ENCODE results near the gene RPL3.
"Not testable (repeated sequence)": the region's sequence is repeated elsewhere in the genome, so short reads cannot be mapped to it uniquely, and the experiment has no call there.

RPL3 gene

GRCh38 chr22:39350757-39351688, 31.6 kb upstream of the RPL3 start:
- DNase-seq: no peak

GRCh38 chr22:39349967-39350726, 30.7 kb upstream of the RPL3 start, which contains the start of gene SYNGR1:
SYNGR1 (plus strand) TSS chr22:39349991; CDS start chr22:39350011, 20 bp downstream.
- no peak for DNase-seq

GRCh38 chr22:39349506-39349966, 30.1 kb upstream of the RPL3 start:
- no peak for DNase-seq

GRCh38 chr22:39348909-39349505, 29.6 kb upstream of the RPL3 start:
- no peak for DNase-seq

GRCh38 chr22:39345231-39345630, 25.8 kb upstream of the RPL3 start:
- DNase-seq: no peak

- DNase-seq: no peak
Measured at GRCh38 chr22:39344046-39344390, 24.6 kb upstream of the RPL3 start.

GRCh38 chr22:39343259-39344045, 24.0 kb upstream of the RPL3 start:
- peak; percentile 16 for DNase-seq

- DNase-seq: no peak
Measured at GRCh38 chr22:39341179-39341578, 21.8 kb upstream of the RPL3 start.

- DNase-seq: not testable (repeated sequence)
Measured at GRCh38 chr22:39339775-39340174, 20.4 kb upstream of the RPL3 start.

GRCh38 chr22:39336411-39336810, 17.0 kb upstream of the RPL3 start:
- no peak for DNase-seq

- DNase-seq: no peak
Measured at GRCh38 chr22:39332441-39333064, 13.1 kb upstream of the RPL3 start.

- not testable (repeated sequence) for DNase-seq
Measured at GRCh38 chr22:39330553-39330952, 11.1 kb upstream of the RPL3 start.

- DNase-seq: no peak
Measured at GRCh38 chr22:39327995-39328754, 8.8 kb upstream of the RPL3 start.

GRCh38 chr22:39325392-39325932, 6.0 kb upstream of the RPL3 start:
- DNase-seq: no peak

- not testable (repeated sequence) for DNase-seq
Measured at GRCh38 chr22:39320616-39321029, 1.2 kb upstream of the RPL3 start.

- DNase-seq: no peak
Measured at GRCh38 chr22:39318507-39319283, 728 bp downstream of the RPL3 start.

GRCh38 chr22:39317775-39318506, 1.5 kb downstream of the RPL3 start:
- no peak for DNase-seq

GRCh38 chr22:39317084-39317774, 2.2 kb downstream of the RPL3 start:
- DNase-seq: no peak
